AG09309 (cell line): ENCODE results near the gene NYAP2.

Experiments
- DNase-seq: peaks from one replicate; pipeline ENCODE4 v3.0.0-alpha.2; 2010; ENCODE audit warnings: low read depth
- H3K4me3 ChIP-seq: 2 replicates; pipeline ENCODE4 v1.5.1; 2011; ENCODE audit warnings: mild to moderate bottlenecking, low read depth, low read length, moderate library complexity; ENCODE audit not compliant: control insufficient read depth
- CTCF ChIP-seq: IDR thresholded peaks from 2 replicates; pipeline ENCODE4 v1.5.1; 2011; ENCODE audit warnings: mild to moderate bottlenecking, low read depth, low read length, inconsistent platforms; ENCODE audit not compliant: insufficient read depth, control insufficient read depth; ENCODE audit errors: missing control alignments

The NYAP2 gene

DNA sequence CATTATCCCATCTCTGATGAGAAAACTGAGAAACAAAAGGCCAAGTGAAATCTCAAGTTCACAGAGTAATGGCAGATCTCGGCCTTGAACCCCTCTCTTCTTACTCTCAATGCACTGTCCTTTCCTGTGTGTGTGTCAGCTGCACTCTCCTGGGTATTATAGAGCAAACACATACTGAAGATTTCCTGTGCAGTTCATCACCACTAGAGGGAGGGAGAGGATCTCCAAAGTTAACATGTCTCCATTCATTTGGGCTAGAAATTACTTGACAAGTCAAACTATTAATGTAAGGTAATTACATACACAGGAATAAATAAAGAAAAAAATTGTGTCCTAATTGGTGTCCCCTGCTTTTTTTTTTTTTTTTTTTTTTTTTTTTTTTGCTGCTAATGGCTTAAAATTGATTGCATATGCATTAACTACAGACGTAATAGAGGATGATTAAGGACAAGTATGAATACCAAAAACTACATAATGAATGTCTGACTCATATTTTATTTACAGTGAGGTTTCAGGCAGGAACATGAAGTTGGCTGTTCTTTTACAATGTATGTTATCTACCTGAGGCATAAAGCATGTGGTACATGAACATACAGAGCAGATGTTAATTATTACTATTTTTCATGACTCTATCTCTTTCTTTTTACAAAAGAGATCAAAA lies 269.2 kb downstream of the NYAP2 start:
- peak; percentile 35 for DNase-seq
- peak; percentile 85 for TF ChIP-seq CTCF
- no peak overlapping the region for H3K4me3 ChIP-seq

DNA sequence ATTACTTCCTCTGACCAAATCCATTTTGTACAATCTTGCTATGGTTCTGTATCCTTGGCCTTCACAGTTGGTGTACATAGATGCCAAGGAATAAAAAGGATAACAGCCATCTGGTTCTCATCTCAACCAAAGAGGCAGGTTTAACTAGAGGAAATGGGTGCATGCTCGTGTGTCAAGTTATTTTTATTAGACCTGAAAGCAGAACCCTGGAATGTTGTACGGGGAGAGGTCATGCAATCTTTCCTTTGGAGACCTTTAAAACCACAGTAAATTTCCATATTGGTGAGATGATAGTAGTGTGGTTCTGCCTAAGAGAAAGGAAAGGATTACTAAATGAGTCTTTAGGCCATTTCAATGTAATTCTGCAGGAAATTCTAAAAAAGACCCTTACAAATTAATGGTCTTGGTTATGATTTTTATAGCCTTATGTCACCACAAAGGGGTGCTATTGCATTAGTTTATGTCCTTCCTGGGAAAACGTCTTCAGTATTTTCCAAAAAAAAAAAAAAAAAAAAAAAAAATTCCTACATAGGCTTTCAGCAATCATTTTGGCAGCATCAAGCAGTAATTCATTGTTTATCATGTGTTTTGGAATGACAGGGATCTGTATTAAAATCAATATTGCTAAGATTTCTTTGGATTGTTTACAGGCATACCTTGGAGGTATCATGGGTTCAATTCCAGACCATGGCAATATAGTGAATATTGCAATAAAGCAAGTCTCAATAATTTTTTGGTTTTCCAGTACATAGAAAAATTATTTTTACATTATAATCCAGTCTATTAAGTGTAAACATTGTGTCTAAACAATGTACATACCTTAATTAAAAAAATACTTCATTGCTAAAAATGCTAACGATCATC lies 270.8 kb downstream of the NYAP2 start:
- TF ChIP-seq CTCF, result peak; percentile 29
- DNase-seq, result peak; percentile 49
- no peak overlapping the region for H3K4me3 ChIP-seq

DNA sequence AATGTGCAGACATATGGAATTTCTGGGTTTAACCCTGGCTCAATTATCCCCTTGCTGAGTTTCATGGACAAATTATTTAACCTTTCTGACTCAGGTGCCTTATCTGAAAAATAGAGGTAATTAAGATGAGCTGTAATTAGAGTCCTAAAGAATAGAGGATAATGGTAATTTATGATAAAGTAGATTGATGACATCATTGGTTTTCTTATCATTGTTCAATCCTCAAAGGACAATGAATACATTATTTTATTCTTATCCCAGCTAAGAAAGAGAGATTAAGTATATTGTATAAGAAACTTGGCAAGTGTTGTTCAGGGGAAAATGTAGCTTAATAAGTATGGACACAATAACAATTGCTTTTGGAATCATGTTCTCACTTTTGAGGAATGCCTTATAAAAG lies 279.3 kb downstream of the NYAP2 start:
- DNase-seq, result no peak
- no peak overlapping the region for H3K4me3 ChIP-seq
- TF ChIP-seq CTCF, result no peak

GRCh38 chr2:225683258-225683657 lies 283.7 kb downstream of the NYAP2 start:
- no peak overlapping the region for H3K4me3 ChIP-seq
- no peak for TF ChIP-seq CTCF
- no peak for DNase-seq

DNA sequence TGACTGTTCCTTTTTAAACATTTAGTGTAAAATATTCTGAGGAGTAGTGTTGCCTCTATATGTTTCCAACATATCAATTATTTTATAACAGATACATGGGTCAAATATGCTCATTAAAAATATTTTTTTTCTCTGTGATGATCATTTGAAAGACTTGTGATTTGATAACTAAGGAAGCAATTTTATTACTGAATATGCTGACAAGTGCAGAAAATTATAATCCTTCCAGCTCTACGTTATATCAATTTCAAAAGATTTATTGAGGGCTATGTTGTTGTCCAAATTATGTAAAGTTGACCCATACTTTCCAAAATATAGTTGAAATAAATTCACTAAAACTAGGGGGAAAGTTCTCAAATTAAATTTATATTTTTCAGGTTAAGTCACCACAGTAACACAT lies 290.6 kb downstream of the NYAP2 start:
- H3K4me3 ChIP-seq, result no peak overlapping the region
- no peak for DNase-seq
- no peak for TF ChIP-seq CTCF

DNA sequence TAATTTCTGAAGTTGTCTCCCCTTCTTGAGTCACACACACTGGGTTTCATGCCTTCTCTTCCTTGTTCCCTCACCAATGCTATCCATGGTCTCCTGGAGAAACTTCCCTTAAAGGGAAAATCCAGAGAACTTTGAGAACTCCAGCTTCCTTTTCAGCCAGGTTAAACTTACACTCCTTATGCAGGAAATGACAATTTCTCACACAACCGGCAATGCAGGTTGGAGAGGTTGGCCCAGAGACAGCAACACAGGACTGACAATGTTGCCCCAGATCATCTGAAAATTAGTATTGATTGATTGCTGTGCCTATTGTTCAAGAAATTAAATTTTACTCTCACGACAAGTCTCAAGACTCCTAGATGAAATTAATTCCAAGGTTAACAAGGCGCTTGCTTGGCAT lies 292.2 kb downstream of the NYAP2 start:
- no peak for TF ChIP-seq CTCF
- DNase-seq, result no peak
- H3K4me3 ChIP-seq, result no peak overlapping the region

DNA sequence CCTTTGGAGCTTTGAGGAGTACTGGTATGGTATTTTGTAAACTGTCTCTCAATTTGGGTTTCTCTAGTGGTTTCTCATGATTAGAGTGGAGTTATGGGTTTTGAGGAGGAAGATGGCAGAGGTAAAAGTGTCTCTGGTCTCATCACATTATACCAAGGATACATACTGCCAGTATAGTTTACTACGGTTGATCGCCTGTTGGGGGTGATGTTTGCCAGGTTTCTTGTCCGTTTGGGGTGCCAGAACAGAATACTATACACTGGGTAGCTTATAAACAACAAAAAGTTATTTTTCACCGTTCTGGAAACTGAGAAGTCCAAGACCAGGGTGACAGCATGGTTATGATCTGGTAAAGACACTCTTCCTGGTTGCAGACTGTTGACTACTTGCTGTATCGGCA lies 293.7 kb downstream of the NYAP2 start:
- no peak for DNase-seq
- no peak overlapping the region for H3K4me3 ChIP-seq
- no peak for TF ChIP-seq CTCF
